NT2/D1 (cell line): Measurements from ENCODE around the gene SLC35F3.

ENCODE experiments used
- DNase-seq: peaks from one replicate; pipeline ENCODE4 v3.0.0-alpha.2; 2011; ENCODE audit warnings: low read depth, low spot score
- H3K27me3 ChIP-seq: 2 replicates; pipeline ENCODE4 v1.6.0; 2011; ENCODE audit warnings: mild to moderate bottlenecking; ENCODE audit not compliant: insufficient read length, insufficient read depth
- H3K36me3 ChIP-seq: 2 replicates; pipeline ENCODE4 v1.6.1; 2011; ENCODE audit warnings: mild to moderate bottlenecking, low read length, mixed read lengths; ENCODE audit not compliant: insufficient read depth, insufficient read length
- H3K4me1 ChIP-seq: 2 replicates; pipeline ENCODE4 v1.5.1; 2011; ENCODE audit not compliant: insufficient read depth, insufficient read length
- H3K4me3 ChIP-seq: 2 replicates; pipeline ENCODE4 v1.5.1; 2011; ENCODE audit warnings: low read depth; ENCODE audit not compliant: insufficient read length
- H3K9ac ChIP-seq: 2 replicates; pipeline ENCODE4 v1.6.0; 2011; ENCODE audit warnings: low read depth; ENCODE audit not compliant: insufficient read length
- H3K9me3 ChIP-seq: 2 replicates; pipeline ENCODE4 v1.5.1; 2011; ENCODE audit warnings: mild to moderate bottlenecking, low read length; ENCODE audit not compliant: insufficient read depth
- SUZ12 ChIP-seq: IDR thresholded peaks from 2 replicates; pipeline ENCODE4 v1.6.1; 2011; ENCODE audit not compliant: insufficient read length, insufficient read depth; ENCODE audit errors: extremely low read depth
- YY1 ChIP-seq: IDR thresholded peaks from 2 replicates; pipeline ENCODE4 v1.6.1; 2011; ENCODE audit not compliant: insufficient read length, insufficient read depth
- ZNF274 ChIP-seq: IDR thresholded peaks from 2 replicates; pipeline ENCODE4 v1.6.1; 2011; ENCODE audit warnings: mild to moderate bottlenecking, low read depth, low read length

Gene SLC35F3

GRCh38 chr1:234065794-234066447 lies 161.4 kb downstream of the SLC35F3 start:
- Histone ChIP-seq H3K9me3 (no peaks in the 10 kb centered on the region), H3K4me3 (no peak overlapping the region), H3K9ac (no peak overlapping the region), H3K27me3 (no peaks in the 10 kb centered on the region), H3K4me1 (no peaks in the 10 kb centered on the region), H3K36me3 (no peaks in the 10 kb centered on the region)
- TF ChIP-seq YY1 = no peak
- TF ChIP-seq SUZ12 = no peak
- no peak for TF ChIP-seq ZNF274
- peak; percentile 77 for DNase-seq

GRCh38 chr1:234067581-234068337 lies 163.3 kb downstream of the SLC35F3 start:
- H3K9me3 ChIP-seq = no peaks in the 10 kb centered on the region
- TF ChIP-seq SUZ12 = no peak
- no peak for TF ChIP-seq YY1
- TF ChIP-seq ZNF274 = no peak
- H3K36me3 ChIP-seq = no peaks in the 10 kb centered on the region
- H3K27me3 ChIP-seq = no peaks in the 10 kb centered on the region
- H3K4me3 ChIP-seq = no peak overlapping the region
- DNase-seq = no peak
- H3K9ac ChIP-seq = no peak overlapping the region
- no peaks in the 10 kb centered on the region for H3K4me1 ChIP-seq

- TF ChIP-seq YY1 (no peak), ZNF274 (no peak), SUZ12 (no peak)
- Histone ChIP-seq H3K9ac (no peak overlapping the region), H3K4me1 (no peaks in the 10 kb centered on the region), H3K36me3 (no peaks in the 10 kb centered on the region), H3K27me3 (no peaks in the 10 kb centered on the region), H3K9me3 (no peaks in the 10 kb centered on the region), H3K4me3 (no peak overlapping the region)
- no peak for DNase-seq
These were observed 165.3 kb downstream of the SLC35F3 start for GRCh38 chr1:234069760-234070159.

GRCh38 chr1:234072793-234073192 lies 168.3 kb downstream of the SLC35F3 start:
- Histone ChIP-seq H3K36me3 (no peaks in the 10 kb centered on the region), H3K4me3 (no peak overlapping the region), H3K9ac (no peak overlapping the region), H3K4me1 (no peaks in the 10 kb centered on the region), H3K27me3 (no peaks in the 10 kb centered on the region), H3K9me3 (no peaks in the 10 kb centered on the region)
- TF ChIP-seq ZNF274 (no peak), YY1 (no peak), SUZ12 (no peak)
- no peak for DNase-seq

- Histone ChIP-seq H3K4me3 (no peak overlapping the region), H3K27me3 (no peaks in the 10 kb centered on the region), H3K9ac (no peak overlapping the region), H3K4me1 (no peaks in the 10 kb centered on the region), H3K36me3 (no peaks in the 10 kb centered on the region), H3K9me3 (peaks cover 5% of the 10 kb centered on the region; the same call in 1 of the 2 replicates)
- TF ChIP-seq ZNF274 = no peak
- DNase-seq = no peak
These were observed 173.7 kb downstream of the SLC35F3 start for GRCh38 chr1:234078143-234078542.

- TF ChIP-seq YY1 = no peak
- Histone ChIP-seq H3K9ac (no peak overlapping the region), H3K4me3 (no peak overlapping the region), H3K27me3 (no peaks in the 10 kb centered on the region), H3K9me3 (peaks cover 5% of the 10 kb centered on the region; the same call in 1 of the 2 replicates), H3K36me3 (no peaks in the 10 kb centered on the region), H3K4me1 (no peaks in the 10 kb centered on the region)
- no peak for DNase-seq
These were observed 175.4 kb downstream of the SLC35F3 start for GRCh38 chr1:234079896-234080295.

- no peaks in the 10 kb centered on the region for H3K36me3 ChIP-seq
- no peak overlapping the region for H3K9ac ChIP-seq
- H3K9me3 ChIP-seq = peaks cover 5% of the 10 kb centered on the region; the same call in 1 of the 2 replicates
- no peaks in the 10 kb centered on the region for H3K4me1 ChIP-seq
- no peak for DNase-seq
- TF ChIP-seq ZNF274 = no peak
- no peak for TF ChIP-seq YY1
- TF ChIP-seq SUZ12 = no peak
- H3K27me3 ChIP-seq = no peaks in the 10 kb centered on the region
- no peak overlapping the region for H3K4me3 ChIP-seq
These were observed 179.0 kb downstream of the SLC35F3 start for GRCh38 chr1:234083460-234083859.
